A549 (cell line): ENCODE measurements around the gene CRADD. TPM values are rescaled to one million over a fixed set of nuclear protein-coding genes. Genes with fewer than 3 reads are reported as not detected.

ENCODE experiments used
- ATAC-seq, 2 experiments: fragments of 200-7000 bp in 1 of 2; fragments of >200 bp in 1 of 2; cut with Nextera tagmentation in 1 of 2; cut with Tn5 transposase in 1 of 2; 3 replicates each; pipeline versions ENCODE4 v1.8.0 to v1.9.1; 2018 to 2020; ENCODE audit warnings: mild to moderate bottlenecking in 1 of 2, moderate library complexity in 1 of 2
- CTCF ChIA-PET: fragments of 300-600 bp; sonication (Branson Sonifier 250); formaldehyde crosslinking; extraction: SDS; loops from one replicate; lab custom pipeline; 2021; ENCODE audit warnings: antibody characterized with exemption, inconsistent platforms; lab: Yijun Ruan, JAX
- POLR2A ChIA-PET: fragments of 350-600 bp; formaldehyde crosslinking; extraction: SDS; loops from one replicate; lab custom pipeline; 2021; ENCODE audit warnings: antibody characterized with exemption, inconsistent platforms; lab: Yijun Ruan, JAX
- DNase-seq, 2 experiments: peaks; one replicate each; pipeline versions ENCODE4 v3.0.0 to v3.0.0-alpha.2; 2011 to 2016; ENCODE audit warnings: low read depth in 1 of 2, low spot score in 1 of 2
- FAIRE-seq: peaks from 2 replicates; lab custom pipeline; 2011; peaks lifted over from hg19 to GRCh38; lab: Jason Lieb, UNC
- H3K27ac ChIP-seq, 2 experiments: fragments of >200 bp; sonication (Bioruptor Twin); formaldehyde crosslinking; 3 replicates each; pipeline ENCODE4 v1.5.1; 2016 to 2017
- H3K4me1 ChIP-seq: fragments of >200 bp; sonication (Bioruptor Twin); formaldehyde crosslinking; 3 replicates; pipeline ENCODE4 v1.6.1; 2016
- H3K4me2 ChIP-seq: fragments of >200 bp; sonication (Bioruptor Twin); formaldehyde crosslinking; 3 replicates; pipeline ENCODE4 v1.6.1; 2016
- H3K4me3 ChIP-seq: fragments of >200 bp; sonication (Bioruptor Twin); formaldehyde crosslinking; 3 replicates; pipeline ENCODE4 v1.5.1; 2016
- H3K9me3 ChIP-seq: fragments of >200 bp; sonication (Bioruptor Twin); formaldehyde crosslinking; 3 replicates; pipeline ENCODE4 v1.6.1; 2016
- BCL3 ChIP-seq: fragments of >200 bp; sonication (Bioruptor Twin); formaldehyde crosslinking; IDR thresholded peaks from 3 replicates; pipeline ENCODE4 v1.6.1; 2016
- CEBPB ChIP-seq, 2 experiments: fragments of >200 bp in 1 of 2; sonication (Bioruptor Twin) in 1 of 2; formaldehyde crosslinking in 1 of 2; IDR thresholded peaks; 2 replicates each; pipeline ENCODE4 v1.6.1; 2012 to 2016
- CHD2 ChIP-seq: fragments of 150-350 bp; IDR thresholded peaks from 2 replicates; pipeline ENCODE4 v1.6.1; 2014; ENCODE audit warnings: low read length; ENCODE audit not compliant: partially characterized antibody
- CHD4 ChIP-seq: fragments of 200-600 bp; sonication (generic); IDR thresholded peaks from 2 replicates; pipeline ENCODE4 v1.6.1; 2016; ENCODE audit warnings: antibody characterized with exemption, mild to moderate bottlenecking, borderline replicate concordance
- CTCF ChIP-seq: fragments of >200 bp; sonication (Bioruptor Twin); formaldehyde crosslinking; IDR thresholded peaks from 3 replicates; pipeline ENCODE4 v1.5.1; 2016
- EHF ChIP-seq: fragments of 250-450 bp; sonication (Bioruptor Pico); IDR thresholded peaks from 2 replicates; pipeline ENCODE4 v1.5.0; 2020; ENCODE audit warnings: mild to moderate bottlenecking
- EHMT2 ChIP-seq: fragments of 200-600 bp; sonication (generic); IDR thresholded peaks from 2 replicates; pipeline ENCODE4 v1.6.1; 2016; ENCODE audit warnings: antibody characterized with exemption, low read depth, mild to moderate bottlenecking, moderate library complexity
- ESRRA ChIP-seq: fragments of 150-350 bp; IDR thresholded peaks from 2 replicates; pipeline ENCODE4 v1.6.1; 2014; ENCODE audit warnings: mild to moderate bottlenecking, low read length, borderline replicate concordance
- FOSL2 ChIP-seq, 2 experiments: fragments of 450-650 bp in 1 of 2; fragments of >200 bp in 1 of 2; sonication (Bioruptor Twin) in 1 of 2; formaldehyde crosslinking; IDR thresholded peaks; 2 replicates each; pipeline versions ENCODE4 v1.5.0 to v1.6.1; 2016 to 2020; ENCODE audit warnings: mild to moderate bottlenecking in 1 of 2, moderate library complexity in 1 of 2
- HMGXB4 ChIP-seq: fragments of 250-450 bp; sonication (Bioruptor Pico); IDR thresholded peaks from 2 replicates; pipeline ENCODE4 v1.5.0; 2021; ENCODE audit warnings: mild to moderate bottlenecking, moderate library complexity, borderline replicate concordance
- JUN ChIP-seq, 2 experiments: fragments of >200 bp; sonication (Bioruptor Twin); formaldehyde crosslinking; IDR thresholded peaks; 2 replicates in 1 of 2; 3 replicates in 1 of 2; pipeline ENCODE4 v1.6.1; 2016 to 2017
- KDM1A ChIP-seq: fragments of 200-600 bp; sonication (generic); IDR thresholded peaks from 2 replicates; pipeline ENCODE4 v1.6.1; 2016; ENCODE audit warnings: low read depth, mild to moderate bottlenecking
- KDM5A ChIP-seq: fragments of 200-600 bp; sonication (generic); IDR thresholded peaks from 2 replicates; pipeline ENCODE4 v1.6.1; 2016; ENCODE audit warnings: antibody characterized with exemption, mild to moderate bottlenecking
- MAFK ChIP-seq: fragments of 450-650 bp; IDR thresholded peaks from 2 replicates; pipeline ENCODE4 v1.6.1; 2014; ENCODE audit not compliant: partially characterized antibody
- MAX ChIP-seq: IDR thresholded peaks from 2 replicates; pipeline ENCODE4 v1.6.1; 2012
- MAZ ChIP-seq: fragments of 150-350 bp; IDR thresholded peaks from 2 replicates; pipeline ENCODE4 v1.6.1; 2014; ENCODE audit warnings: antibody characterized with exemption, low read depth, low read length, borderline replicate concordance
- PBX3 ChIP-seq: IDR thresholded peaks from 2 replicates; pipeline ENCODE4 v1.6.1; 2012
- PHF8 ChIP-seq: fragments of 200-600 bp; sonication (generic); IDR thresholded peaks from 2 replicates; pipeline ENCODE4 v1.6.1; 2016; ENCODE audit warnings: low read depth, mild to moderate bottlenecking, antibody characterized with exemption, moderate library complexity, borderline replicate concordance
- POLR2AphosphoS2 ChIP-seq: conservative IDR thresholded peaks from 2 replicates; pipeline ENCODE4 v1.6.1; 2012; ENCODE audit warnings: low read length, improper control_type of control experiment, inconsistent platforms
- RAD21 ChIP-seq, 2 experiments: fragments of >200 bp in 1 of 2; sonication (Bioruptor Twin) in 1 of 2; formaldehyde crosslinking in 1 of 2; IDR thresholded peaks in 1 of 2; conservative IDR thresholded peaks in 1 of 2; 2 replicates in 1 of 2; 3 replicates in 1 of 2; pipeline ENCODE4 v1.6.1; 2012 to 2018; ENCODE audit warnings: inconsistent platforms in 1 of 2
- RCOR1 ChIP-seq: fragments of 150-350 bp; IDR thresholded peaks from 2 replicates; pipeline ENCODE4 v1.6.1; 2014; ENCODE audit warnings: antibody characterized with exemption, low read length, low read depth
- RFX5 ChIP-seq: fragments of 450-650 bp; IDR thresholded peaks from 2 replicates; pipeline ENCODE4 v1.7.1; 2014; ENCODE audit warnings: antibody characterized with exemption, mild to moderate bottlenecking, moderate library complexity
- SREBF2 ChIP-seq: fragments of 450-650 bp; IDR thresholded peaks from 2 replicates; pipeline ENCODE4 v1.6.1; 2014; ENCODE audit warnings: mild to moderate bottlenecking, moderate library complexity
- TFCP2L1 ChIP-seq: fragments of 250-450 bp; sonication (Bioruptor Pico); IDR thresholded peaks from 2 replicates; pipeline ENCODE4 v1.5.0; 2021; ENCODE audit warnings: mild to moderate bottlenecking
- ZC3H11A ChIP-seq: fragments of 450-650 bp; IDR thresholded peaks from 2 replicates; pipeline ENCODE4 v1.6.1; 2014; ENCODE audit warnings: antibody characterized with exemption, mild to moderate bottlenecking
- ZFP36 ChIP-seq: fragments of 450-650 bp; IDR thresholded peaks from 2 replicates; pipeline ENCODE4 v1.6.1; 2014; ENCODE audit warnings: borderline replicate concordance; ENCODE audit not compliant: partially characterized antibody
- ZSCAN20 ChIP-seq: fragments of 250-450 bp; sonication (Bioruptor Pico); IDR thresholded peaks from 2 replicates; pipeline ENCODE4 v1.8.0; 2022; ENCODE audit warnings: mild to moderate bottlenecking, moderate library complexity
- WGBS: methylation state at CpG from one replicate; pipeline ENCODE4 v1.1.6; 2017; ENCODE audit errors: missing lambda C conversion rate; 5-methylcytosine and 5-hydroxymethylcytosine counted together
- polyA plus RNA-seq, 4 experiments: library from polyadenylated mRNA; depleted of rRNA in 3 of 4; stranded (reverse); fragments of >200 nt; fragmentation: RNase III in 1 of 4; extraction: RNeasy Plus Mini Kit Qiagen cat#74134 plus additional on column Dnase treatment in 1 of 4; gene quantifications; 2 replicates in 3 of 4; 3 replicates in 1 of 4; pipeline ENCODE4 v1.2.3, GENCODE V29; 2011 to 2017

CRADD gene
- polyA plus RNA-seq, 2 of the 4 experiments (the other 2 are of a cell fraction), result 13.2 to 23.0 TPM

GRCh38 chr12:93762912-93763553 is 85.9 kb downstream of the CRADD start:
- TF ChIP-seq TFCP2L1 (CRISPR knock-in tag) (no peak), ESRRA (no peak), KDM5A (no peak), PHF8 (no peak), CHD4 (no peak), CTCF (no peak), FOSL2 (IDR thresholded peaks at IDR 0.05) (no peak), FOSL2 (CRISPR knock-in tag; IDR thresholded peaks at IDR 0.05) (no peak), SREBF2 (no peak), BCL3 (no peak), HMGXB4 (CRISPR knock-in tag) (no peak), CEBPB (IDR thresholded peaks at IDR 0.05) (no peak), MAZ (no peak), EHMT2 (no peak), JUN (IDR thresholded peaks at IDR 0.05) (no peak), POLR2AphosphoS2 (no peak), CHD2 (no peak), RCOR1 (no peak)
- FAIRE-seq (no peak), ATAC-seq (no peak), DNase-seq (no peak)
- H3K4me2 ChIP-seq, result no peak overlapping the region
- no peak overlapping the region for H3K4me3 ChIP-seq
- ChIA-PET POLR2A (interaction anchor here (1.0 kb wide), 1 partner anchor 194 kb away, joined by 4 read pairs; no protein-coding TSS in a partner anchor), CTCF (interaction anchor here (0.6 to 7.7 kb wide), 11 partner anchors 10 to 1594 kb away, joined by 3 to 50 read pairs (median 5); no protein-coding TSS in a partner anchor)
- H3K4me1 ChIP-seq, result peaks cover 37% of the 10 kb centered on the region
- no peaks in the 10 kb centered on the region for H3K9me3 ChIP-seq
- no peak overlapping the region for H3K27ac ChIP-seq
- 94% methylated on average over 3 of the region's 3 CpGs for WGBS

GRCh38 chr12:93763746-93764147 is 86.6 kb downstream of the CRADD start:
- 67% methylated on average over 3 of the region's 3 CpGs for WGBS
- H3K27ac ChIP-seq, result 0 out of 6 replicates have a peak overlapping the region, but pooled peaks of 1 of the 2 experiments have one; percentile 1
- H3K4me1 ChIP-seq, result peaks cover 39% of the 10 kb centered on the region
- ATAC-seq, result peak in 1 of 2 experiments; percentile 54; a peak in 3 of 6 replicates
- CTCF ChIA-PET, result interaction anchor here (1.6 kb wide), 1 partner anchor 190 kb away, joined by 4 read pairs; no protein-coding TSS in a partner anchor
- POLR2A ChIA-PET, result no interaction called here
- no peaks in the 10 kb centered on the region for H3K9me3 ChIP-seq
- no peak for FAIRE-seq
- no peak overlapping the region for H3K4me2 ChIP-seq
- H3K4me3 ChIP-seq, result no peak overlapping the region
- DNase-seq, result peak in 1 of 2 experiments; percentile 41
- TF ChIP-seq TFCP2L1 (CRISPR knock-in tag) (no peak), PBX3 (no peak), ESRRA (no peak), EHF (CRISPR knock-in tag) (no peak), ZC3H11A (no peak), CTCF (peak; percentile 36; the same call in 2 of the 3 replicates), FOSL2 (IDR thresholded peaks at IDR 0.05) (no peak), FOSL2 (CRISPR knock-in tag; IDR thresholded peaks at IDR 0.05) (no peak), ZFP36 (no peak), KDM5A (no peak), MAFK (no peak), KDM1A (no peak), RFX5 (no peak), PHF8 (no peak), MAX (no peak), ZSCAN20 (CRISPR knock-in tag) (no peak), RAD21 (conservative IDR thresholded peaks at IDR 0.05 in 1 of 2, IDR thresholded peaks at IDR 0.05 in 1 of 2) (peak; percentile 53 to 59)
